Measurements from ENCODE around the gene LCA5. TPM values are rescaled to one million over a fixed set of nuclear protein-coding genes. Genes with fewer than 3 reads are reported as not detected.
A peak's percentile ranks its signal among the peaks of the same experiment; 100 is the strongest.

The LCA5 gene
- total and polyA plus RNA-seq, 11 donors = 0.42 to 3.6 (median 1.9) TPM

GRCh38 chr6:79574630-79575225, 37.5 kb upstream of the LCA5 start:
- ATAC-seq (no peak), DNase-seq (no peak)
- Histone ChIP-seq H3K4me3 (no peak overlapping the region), H3K4me1 (peaks cover 0 to 19% (median 6%) of the 10 kb centered on the region in 12 donors), H3K36me3 (no peaks in the 10 kb centered on the region), H3K27me3 (no peaks in the 10 kb centered on the region), H3K9me3 (no peaks in the 10 kb centered on the region), H3K27ac (no peak overlapping the region)
- no peak for TF ChIP-seq CTCF (IDR thresholded peaks at IDR 0.05)
- no peak for TF ChIP-seq POLR2A (IDR thresholded peaks at IDR 0.05)
- intact Hi-C loops (cut with DNase I) = loop anchor here in 7 of 10 donors (5.0 to 10.0 kb wide), 7 partner anchors 60 to 238 kb away; partner anchors contain the start of gene SH3BGRL2 (in 1 of the 7)
- 95 to 100% (median 99%) methylated on average over 1 of the region's 1 CpG for WGBS, 4 donors

- no peaks in the 10 kb centered on the region for H3K9me3 ChIP-seq
- H3K4me3 ChIP-seq = no peak overlapping the region
- DNase-seq (no peak), ATAC-seq (no peak)
- no peaks in the 10 kb centered on the region for H3K36me3 ChIP-seq
- intact Hi-C loops (cut with DNase I) = loop anchor here in 7 of 10 donors (5.0 to 10.0 kb wide), 7 partner anchors 61 to 238 kb away; partner anchors contain the start of gene SH3BGRL2 (in 1 of the 7)
- H3K27ac ChIP-seq = no peak overlapping the region
- 84 to 97% (median 92%) methylated on average over 1 of the region's 1 CpG for WGBS, 4 donors
- TF ChIP-seq CTCF (IDR thresholded peaks at IDR 0.05) (no peak), POLR2A (IDR thresholded peaks at IDR 0.05) (no peak)
- no peaks in the 10 kb centered on the region for H3K27me3 ChIP-seq
- H3K4me1 ChIP-seq = peaks cover 0 to 19% (median 6%) of the 10 kb centered on the region in 12 donors
Measured at GRCh38 chr6:79574174-79574573, 36.9 kb upstream of the LCA5 start.

GRCh38 chr6:79571030-79571367, 33.8 kb upstream of the LCA5 start:
- intact Hi-C loops (cut with DNase I) = loop anchor here in 9 of 10 donors (2.0 to 10.0 kb wide), 10 partner anchors 64 to 241 kb away; partner anchors contain the start of gene SH3BGRL2 (in 1 of the 9)
- H3K4me3 ChIP-seq = peak overlapping the region in 9 of 12 donors; percentile 25 to 55 (median 38)
- H3K4me1 ChIP-seq = peaks cover 0 to 16% (median 6%) of the 10 kb centered on the region in 12 donors
- WGBS, 4 donors = 22 to 40% (median 32%) methylated on average over 2 of the region's 2 CpGs
- DNase-seq (no peak), ATAC-seq (peak in 1 of 4 donors; percentile 48)
- no peak overlapping the region for H3K27ac ChIP-seq
- H3K36me3 ChIP-seq = no peaks in the 10 kb centered on the region
- TF ChIP-seq POLR2A (IDR thresholded peaks at IDR 0.05) = no peak
- peak in 2 of 12 donors; percentile 9 to 16 for TF ChIP-seq CTCF (IDR thresholded peaks at IDR 0.05)
- H3K9me3 ChIP-seq = no peaks in the 10 kb centered on the region
- no peaks in the 10 kb centered on the region for H3K27me3 ChIP-seq

GRCh38 chr6:79570129-79571029, 33.1 kb upstream of the LCA5 start:
- TF ChIP-seq POLR2A (IDR thresholded peaks at IDR 0.05) (no peak), CTCF (IDR thresholded peaks at IDR 0.05) (peak; percentile 59 to 82 (median 68))
- H3K9me3 ChIP-seq = no peaks in the 10 kb centered on the region
- H3K4me3 ChIP-seq = peak overlapping the region in 9 of 12 donors; percentile 25 to 55 (median 38)
- intact Hi-C loops (cut with DNase I) = loop anchor here (1.0 to 10.0 kb wide), 11 partner anchors 64 to 242 kb away; partner anchors contain the start of gene SH3BGRL2 (in 1 of the 10)
- peaks cover 0 to 14% (median 6%) of the 10 kb centered on the region in 12 donors for H3K4me1 ChIP-seq
- ATAC-seq = peak in 3 of 4 donors; percentile 51 to 74 (median 60)
- H3K36me3 ChIP-seq = no peaks in the 10 kb centered on the region
- no peaks in the 10 kb centered on the region for H3K27me3 ChIP-seq
- no peak overlapping the region for H3K27ac ChIP-seq
- no peak for DNase-seq
- WGBS, 4 donors = 14 to 20% (median 17%) methylated on average over 3 of the region's 3 CpGs

Data from heart left ventricle (tissue), 16 donors.